ENCODE results near the gene NATD1. TPM values are rescaled to one million over a fixed set of nuclear protein-coding genes. Genes with fewer than 3 reads are reported as not detected.
A peak's percentile ranks its signal among the peaks of the same experiment; 100 is the strongest.

NATD1 gene
- total and polyA plus RNA-seq, 5 experiments from 2014 or later = 0.60 to 9.3 (median 1.2) TPM

DNA sequence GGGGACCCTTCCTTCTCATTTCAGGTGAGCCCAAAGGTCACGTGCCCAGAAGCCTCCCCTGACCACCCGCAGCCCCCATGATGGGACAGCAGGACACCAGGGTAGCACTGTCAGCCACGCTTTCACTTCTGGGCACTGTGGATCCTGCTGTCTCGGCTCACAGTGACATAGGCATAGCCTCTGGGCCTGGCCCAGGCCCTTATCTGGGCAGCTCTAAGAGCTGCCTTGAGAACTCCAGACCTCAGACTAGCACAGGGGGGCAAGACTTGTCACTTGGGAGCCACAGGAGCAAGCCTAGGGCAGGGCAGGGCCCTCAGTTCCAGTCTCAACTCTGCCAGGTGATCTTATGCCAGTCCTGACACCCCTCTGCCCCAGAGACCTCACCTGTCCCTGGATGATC, 4.7 kb downstream of the NATD1 start:
- DNase-seq (no peak), ATAC-seq (no peak)
- POLR2A ChIA-PET = interaction anchor here (1.3 kb wide), 1 partner anchor 9 kb away, joined by 4 read pairs; no protein-coding TSS in a partner anchor
- no peaks in the 10 kb centered on the region for H3K36me3 Mint-ChIP-seq
- peak overlapping the region in 3 of 10 donors; percentile 23 to 73 (median 37) for H3K27ac Mint-ChIP-seq
- no peaks in the 10 kb centered on the region for H3K9me3 Mint-ChIP-seq
- H3K27me3 Mint-ChIP-seq = no peaks in the 10 kb centered on the region
- no peak overlapping the region for H3K4me3 Mint-ChIP-seq
- peaks cover 17 to 44% (median 30%) of the 10 kb centered on the region in 4 donors for H3K4me1 Mint-ChIP-seq

DNA sequence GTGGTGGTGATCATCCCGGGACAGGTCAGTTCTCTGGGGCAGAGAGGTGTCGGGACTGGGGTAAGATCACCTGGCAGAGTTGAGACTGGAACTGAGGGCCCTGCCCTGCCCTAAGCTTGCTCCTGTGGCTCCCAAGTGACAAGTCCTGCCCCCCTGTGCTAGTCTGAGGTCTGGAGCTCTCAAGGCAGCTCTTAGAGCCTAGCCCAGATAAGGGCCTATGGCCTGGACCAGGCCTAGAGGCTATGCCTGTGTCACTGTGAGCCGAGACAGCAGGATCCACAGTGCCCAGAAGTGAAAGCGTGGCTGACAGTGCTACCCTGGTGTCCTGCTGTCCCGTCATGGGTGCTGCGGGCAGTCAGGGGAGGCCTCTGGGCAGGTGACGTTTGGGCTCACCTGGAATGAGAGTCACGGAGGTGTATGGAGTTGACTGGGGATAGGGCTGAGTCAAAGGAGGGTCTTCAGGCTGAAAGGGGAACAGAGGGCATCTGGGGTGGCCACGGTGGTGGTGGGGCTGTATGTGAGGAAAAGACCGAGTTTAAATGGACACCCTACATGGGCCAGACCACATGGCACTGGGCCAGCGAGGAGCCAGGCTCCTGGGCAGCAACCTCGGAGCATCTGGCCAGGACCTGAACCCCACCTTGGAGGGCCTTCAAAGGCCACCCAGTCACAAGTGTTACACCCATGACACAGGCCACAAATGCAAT, 5.5 kb downstream of the NATD1 start:
- ATAC-seq = no peak
- Mint-ChIP-seq H3K9me3 (no peaks in the 10 kb centered on the region), H3K4me3 (no peak overlapping the region), H3K27ac (peak overlapping the region in 1 of 10 donors; percentile 77), H3K36me3 (no peaks in the 10 kb centered on the region), H3K27me3 (no peaks in the 10 kb centered on the region), H3K4me1 (peaks cover 17 to 42% (median 28%) of the 10 kb centered on the region in 4 donors)
- no peak for DNase-seq
- POLR2A ChIA-PET = no interaction called here

DNA sequence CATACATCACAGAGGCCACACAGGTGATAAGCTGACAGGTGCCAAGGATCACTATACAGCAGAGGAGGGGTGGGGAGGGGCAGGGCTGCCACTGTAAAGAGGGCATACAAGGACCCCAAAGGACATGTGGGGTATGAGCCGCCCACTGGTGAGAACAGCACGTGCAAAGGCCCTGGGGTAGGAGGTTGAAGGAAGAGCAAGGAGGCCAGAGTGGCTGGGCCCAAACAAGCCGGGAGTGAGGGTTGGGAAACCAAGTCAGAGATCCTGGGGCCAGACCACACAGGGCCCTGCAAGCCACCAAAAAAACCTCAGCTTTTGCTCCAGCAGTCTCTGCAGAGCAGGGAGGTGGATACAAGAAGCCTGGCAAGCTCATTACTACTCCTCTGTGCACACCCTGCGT, 6.5 kb downstream of the NATD1 start:
- Mint-ChIP-seq H3K4me1 (peaks cover 10 to 34% (median 22%) of the 10 kb centered on the region in 4 donors), H3K36me3 (no peaks in the 10 kb centered on the region), H3K27me3 (no peaks in the 10 kb centered on the region), H3K27ac (peak overlapping the region in 3 of 10 donors; percentile 25 to 56 (median 31)), H3K4me3 (no peak overlapping the region), H3K9me3 (no peaks in the 10 kb centered on the region)
- ATAC-seq = no peak
- POLR2A ChIA-PET = interaction anchor here (1.3 kb wide), 1 partner anchor 203 kb away, joined by 5 read pairs; no protein-coding TSS in a partner anchor
- no peak for DNase-seq

DNA sequence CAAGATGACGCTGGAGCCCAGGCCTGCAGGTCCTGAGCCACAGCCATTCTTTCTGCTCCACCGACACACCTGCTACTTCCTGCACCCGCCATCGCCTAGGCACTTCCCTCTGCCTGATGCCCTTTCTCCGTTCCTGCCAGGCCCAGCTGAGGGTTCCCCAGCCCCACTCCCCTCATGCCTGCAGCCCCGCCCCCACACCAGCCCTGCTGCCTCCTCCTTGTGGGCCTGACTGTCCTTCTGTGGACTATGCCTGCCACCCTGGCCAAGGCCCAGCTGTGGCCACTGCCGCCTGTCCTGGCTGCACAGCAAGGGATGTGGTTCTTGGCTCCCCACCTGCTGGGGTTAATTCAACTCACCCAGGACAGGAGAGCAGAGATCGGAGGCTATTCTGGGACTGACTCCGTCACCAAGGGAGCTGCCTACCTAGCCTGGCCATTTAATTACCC, 7.5 kb downstream of the NATD1 start:
- Mint-ChIP-seq H3K9me3 (no peaks in the 10 kb centered on the region), H3K27ac (peak overlapping the region in 5 of 10 donors; percentile 14 to 69 (median 47)), H3K4me3 (no peak overlapping the region), H3K27me3 (no peaks in the 10 kb centered on the region), H3K36me3 (no peaks in the 10 kb centered on the region), H3K4me1 (peaks cover 8 to 26% (median 17%) of the 10 kb centered on the region in 4 donors)
- no peak for DNase-seq
- POLR2A ChIA-PET = interaction anchor here (1.3 kb wide), 1 partner anchor 202 kb away, joined by 5 read pairs; no protein-coding TSS in a partner anchor
- no peak for ATAC-seq

DNA sequence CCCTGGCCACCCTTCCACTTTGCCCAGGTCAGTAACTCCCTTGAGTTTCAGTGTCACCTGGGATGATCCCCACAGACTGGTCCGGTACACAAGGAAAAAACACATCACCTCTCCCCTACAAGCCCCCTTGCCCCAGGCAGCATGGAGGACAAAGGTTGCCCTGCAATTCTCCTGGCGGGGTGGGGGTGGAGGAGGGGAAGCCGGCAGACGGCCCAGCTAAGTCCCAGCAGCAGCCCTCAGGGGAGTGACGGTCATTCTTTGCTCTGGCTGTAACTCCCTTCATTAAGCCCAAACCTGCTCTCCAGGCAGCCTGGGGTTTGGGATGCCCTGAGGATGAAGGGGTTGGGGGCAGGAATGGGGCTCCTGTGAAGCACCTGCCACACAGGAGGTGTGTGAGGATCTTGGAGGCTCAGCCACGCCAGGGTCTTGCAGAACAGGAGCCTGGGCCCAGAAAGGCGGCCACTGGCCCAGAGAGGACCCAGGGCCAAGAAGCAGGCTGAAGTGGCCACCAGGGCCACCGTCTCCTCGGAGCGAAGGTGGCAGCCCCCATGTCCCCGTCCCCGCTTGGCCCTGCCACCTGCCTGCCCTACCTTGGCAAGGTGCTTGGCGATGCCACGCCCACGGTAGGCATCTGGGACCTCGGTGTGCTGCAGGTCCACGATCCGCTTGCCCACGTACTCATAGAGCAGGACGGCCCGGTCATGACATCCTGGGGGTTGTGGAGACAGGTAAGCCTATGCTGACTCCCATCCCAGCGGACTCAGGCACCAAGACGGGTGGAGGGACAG, 9.5 kb downstream of the NATD1 start:
- DNase-seq (no peak), ATAC-seq (no peak)
- no peaks in the 10 kb centered on the region for H3K9me3 Mint-ChIP-seq
- H3K27ac Mint-ChIP-seq = no peak overlapping the region
- no peaks in the 10 kb centered on the region for H3K36me3 Mint-ChIP-seq
- no peak overlapping the region for H3K4me3 Mint-ChIP-seq
- H3K4me1 Mint-ChIP-seq = peaks cover 0 to 12% (median 8%) of the 10 kb centered on the region in 4 donors
- POLR2A ChIA-PET = no interaction called here
- H3K27me3 Mint-ChIP-seq = no peaks in the 10 kb centered on the region

DNA sequence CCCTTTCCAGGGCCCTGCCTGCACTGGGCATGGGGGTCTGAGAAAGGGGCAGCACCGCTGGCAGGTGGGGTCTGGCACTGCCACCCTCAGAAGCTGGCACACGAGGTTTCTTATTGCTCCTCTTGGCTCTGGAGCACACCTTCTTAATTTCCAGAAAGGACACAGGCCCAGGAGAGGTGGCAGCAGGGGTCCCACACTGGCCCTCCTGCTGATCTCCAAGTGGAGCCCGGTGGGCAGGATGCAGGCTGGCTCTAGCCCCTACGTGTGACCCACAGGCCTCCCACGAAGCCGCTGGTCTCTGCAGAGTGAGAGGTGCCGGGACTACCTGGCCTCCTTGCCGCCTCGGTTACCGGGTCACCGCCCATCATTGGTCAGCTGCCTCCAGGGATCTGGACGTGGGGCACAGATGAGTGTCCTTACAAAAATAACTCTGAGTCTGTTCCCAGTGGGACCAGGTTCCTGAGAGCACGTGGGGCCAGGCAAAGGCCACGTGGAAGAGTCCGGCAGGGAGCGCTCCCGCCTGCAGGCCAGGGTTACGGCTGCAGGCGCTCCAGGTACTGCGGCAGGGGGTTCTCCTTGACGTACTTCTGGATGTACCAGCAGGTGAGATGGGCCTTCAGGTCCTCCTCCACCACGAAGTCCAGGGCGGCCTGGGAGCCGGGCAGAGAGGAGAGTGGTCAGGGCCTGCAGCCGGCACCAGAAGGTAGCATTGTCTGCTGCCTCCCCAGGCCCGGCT, 10.3 kb downstream of the NATD1 start:
- no peaks in the 10 kb centered on the region for H3K9me3 Mint-ChIP-seq

DNA sequence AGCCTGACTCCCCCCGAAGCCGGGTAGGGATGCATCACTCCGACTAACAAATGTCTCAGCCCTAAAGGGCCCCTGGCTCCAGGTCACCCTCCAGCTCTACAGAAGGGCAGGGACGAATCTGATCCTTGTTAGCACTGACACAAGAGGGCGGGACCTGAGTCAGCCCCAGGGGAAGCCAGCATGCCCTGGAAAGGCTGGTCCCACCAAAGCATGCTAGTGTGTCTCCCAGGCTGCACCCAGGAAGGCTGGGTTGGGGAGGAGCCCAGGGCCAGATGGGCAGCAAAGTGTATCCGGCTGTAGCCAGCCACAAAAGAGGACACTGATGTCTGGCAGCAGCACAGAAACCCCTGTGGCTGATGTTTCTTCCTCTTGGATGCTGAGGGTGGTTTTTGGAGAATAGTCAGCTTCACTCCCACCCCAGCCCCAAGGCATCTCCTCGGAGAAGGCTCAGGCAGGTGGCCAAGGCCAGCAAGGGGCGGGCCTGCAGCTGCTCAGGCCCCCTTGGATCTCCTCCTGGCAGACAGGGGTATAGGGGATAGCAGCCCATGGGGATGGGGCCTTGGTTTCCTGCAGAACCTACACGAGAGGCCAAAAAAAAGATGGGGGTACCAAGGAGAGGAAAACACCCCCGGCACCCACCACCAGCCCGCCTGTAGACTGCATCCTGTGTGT, 11.0 kb downstream of the NATD1 start:
- peaks cover 0 to 9% (median 8%) of the 10 kb centered on the region in 4 donors for H3K4me1 Mint-ChIP-seq
- no peak overlapping the region for H3K27ac Mint-ChIP-seq
- peak in 1 of 10 donors; percentile 45 for DNase-seq
- H3K36me3 Mint-ChIP-seq = no peaks in the 10 kb centered on the region
- no peak for ATAC-seq
- no peak overlapping the region for H3K4me3 Mint-ChIP-seq
- POLR2A ChIA-PET = interaction anchor here (1.0 kb wide), 1 partner anchor 38 kb away, joined by 3 read pairs; no protein-coding TSS in a partner anchor
- no peaks in the 10 kb centered on the region for H3K9me3 Mint-ChIP-seq
- no peaks in the 10 kb centered on the region for H3K27me3 Mint-ChIP-seq

More for the DNA sequence above, 10.3 kb downstream of the NATD1 start:
- Mint-ChIP-seq H3K27me3 (no peaks in the 10 kb centered on the region), H3K36me3 (no peaks in the 10 kb centered on the region), H3K27ac (no peak overlapping the region), H3K4me1 (peaks cover 0 to 11% (median 7%) of the 10 kb centered on the region in 4 donors), H3K4me3 (no peak overlapping the region)
- ATAC-seq (no peak), DNase-seq (peak in 1 of 10 donors; percentile 23)
- POLR2A ChIA-PET = no interaction called here

DNA sequence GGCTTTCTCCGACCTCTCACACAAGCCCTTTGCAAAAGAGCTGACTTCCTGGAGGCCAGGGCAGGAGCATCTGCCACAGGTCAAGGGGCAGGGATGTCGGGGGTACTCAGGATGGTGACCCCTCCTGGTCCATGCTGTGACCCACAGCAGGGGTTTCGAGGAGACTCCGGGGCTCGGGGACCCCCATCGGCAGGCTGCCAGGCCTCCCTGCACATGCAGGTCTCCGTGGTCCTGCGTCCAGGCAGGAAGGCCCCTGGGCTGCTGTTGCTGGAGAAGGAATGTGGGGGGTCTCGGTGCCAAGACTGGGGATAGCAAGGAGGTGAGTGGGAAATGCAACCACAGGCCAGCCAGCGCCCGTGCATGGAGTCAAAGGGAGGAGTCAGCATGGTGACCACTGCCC, 11.6 kb downstream of the NATD1 start:
- no peak overlapping the region for H3K27ac Mint-ChIP-seq
- peak in 1 of 10 donors; percentile 50 for DNase-seq
- H3K9me3 Mint-ChIP-seq = no peaks in the 10 kb centered on the region
- POLR2A ChIA-PET = interaction anchor here (0.9 to 1.0 kb wide), 2 partner anchors 29 to 38 kb away, joined by 3 read pairs; no protein-coding TSS in a partner anchor
- H3K36me3 Mint-ChIP-seq = no peaks in the 10 kb centered on the region
- peaks cover 0 to 9% (median 8%) of the 10 kb centered on the region in 4 donors for H3K4me1 Mint-ChIP-seq
- ATAC-seq = no peak
- no peak overlapping the region for H3K4me3 Mint-ChIP-seq
- no peaks in the 10 kb centered on the region for H3K27me3 Mint-ChIP-seq

DNA sequence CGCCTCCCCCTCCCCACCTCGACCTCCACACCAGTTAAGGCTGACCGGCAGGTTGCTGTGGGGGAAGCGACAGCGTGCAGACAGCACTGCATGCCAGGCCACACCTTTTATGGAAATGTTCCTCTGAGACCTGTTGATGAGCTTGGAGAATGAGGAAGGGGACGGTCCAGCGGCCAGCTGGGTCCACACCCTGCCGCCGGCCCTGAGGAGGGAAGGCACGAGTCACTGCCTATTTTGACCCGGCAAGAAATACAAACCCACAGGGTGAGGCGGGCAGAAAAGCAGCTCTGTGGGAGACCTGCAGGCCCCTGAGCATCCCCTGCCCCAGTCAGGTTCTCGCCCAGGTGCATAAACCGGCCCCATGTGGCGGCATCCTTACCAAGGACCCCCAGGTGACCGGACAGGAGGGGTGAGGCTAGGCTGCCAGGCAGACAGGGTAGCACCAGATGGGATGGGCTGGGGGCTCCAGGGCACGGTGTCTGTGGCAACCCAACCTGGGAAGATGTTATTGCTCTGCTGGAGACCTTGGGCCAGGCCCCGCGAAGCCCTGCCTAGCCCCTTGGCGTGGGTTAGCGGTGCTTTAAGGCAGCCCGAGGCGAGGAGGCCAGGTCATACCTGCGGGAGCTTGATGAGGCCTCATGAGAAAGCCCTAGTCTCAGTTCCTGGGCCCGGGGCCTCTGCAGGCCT, 12.7 kb downstream of the NATD1 start:
- peak in 1 of 10 donors; percentile 59 for DNase-seq
- H3K36me3 Mint-ChIP-seq = no peaks in the 10 kb centered on the region
- H3K4me3 Mint-ChIP-seq = no peak overlapping the region
- H3K4me1 Mint-ChIP-seq = peaks cover 0 to 12% (median 4%) of the 10 kb centered on the region in 4 donors
- no peaks in the 10 kb centered on the region for H3K27me3 Mint-ChIP-seq
- no peak overlapping the region for H3K27ac Mint-ChIP-seq
- POLR2A ChIA-PET = interaction anchor here (0.9 to 1.5 kb wide), 2 partner anchors 27 to 28 kb away, joined by 3 read pairs; no protein-coding TSS in a partner anchor
- ATAC-seq = no peak
- H3K9me3 Mint-ChIP-seq = no peaks in the 10 kb centered on the region

DNA sequence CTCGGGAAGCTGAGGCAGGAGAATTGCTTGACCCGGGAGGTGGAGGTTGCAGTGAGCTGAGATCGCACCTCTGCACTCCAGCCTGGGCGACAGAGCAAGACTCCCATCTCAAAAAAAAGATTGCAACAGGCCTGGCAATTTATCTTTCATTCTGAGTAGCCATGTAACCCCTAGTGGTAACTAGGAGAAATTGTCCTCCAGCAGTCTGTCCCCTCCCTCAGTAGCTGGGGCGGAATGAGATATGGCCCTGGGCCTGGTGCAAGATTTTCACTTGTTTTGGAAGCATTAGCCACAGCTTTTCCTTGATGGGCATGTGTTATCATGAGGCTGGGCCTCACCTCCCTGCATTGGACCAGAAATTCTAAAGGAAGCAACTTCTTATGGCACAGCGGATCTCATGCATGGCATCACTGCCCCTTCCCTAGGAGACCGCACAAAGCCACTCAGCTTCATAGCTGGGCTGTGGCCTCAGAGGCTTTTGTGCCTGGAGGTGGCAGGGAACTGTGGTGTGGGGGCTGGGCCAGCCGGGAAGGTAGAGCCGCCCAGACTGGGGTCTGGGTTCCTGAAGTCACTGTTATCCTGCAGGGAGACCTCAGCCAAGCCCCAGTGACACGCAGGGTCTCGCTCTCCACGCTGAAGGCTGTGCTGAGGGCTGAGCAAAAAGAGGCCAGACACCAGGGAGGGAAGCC, 13.4 kb downstream of the NATD1 start:
- H3K27me3 Mint-ChIP-seq = no peaks in the 10 kb centered on the region
- peak overlapping the region in 1 of 10 donors; percentile 5 for H3K27ac Mint-ChIP-seq
- H3K4me1 Mint-ChIP-seq = peaks cover 0 to 15% (median 1%) of the 10 kb centered on the region in 4 donors
- H3K9me3 Mint-ChIP-seq = no peaks in the 10 kb centered on the region
- DNase-seq (peak in 1 of 10 donors; percentile 45), ATAC-seq (no peak)
- H3K4me3 Mint-ChIP-seq = no peak overlapping the region
- POLR2A ChIA-PET = interaction anchor here (1.1 to 1.5 kb wide), 2 partner anchors 9 to 28 kb away, joined by 3 to 4 read pairs; no protein-coding TSS in a partner anchor
- no peaks in the 10 kb centered on the region for H3K36me3 Mint-ChIP-seq

DNA sequence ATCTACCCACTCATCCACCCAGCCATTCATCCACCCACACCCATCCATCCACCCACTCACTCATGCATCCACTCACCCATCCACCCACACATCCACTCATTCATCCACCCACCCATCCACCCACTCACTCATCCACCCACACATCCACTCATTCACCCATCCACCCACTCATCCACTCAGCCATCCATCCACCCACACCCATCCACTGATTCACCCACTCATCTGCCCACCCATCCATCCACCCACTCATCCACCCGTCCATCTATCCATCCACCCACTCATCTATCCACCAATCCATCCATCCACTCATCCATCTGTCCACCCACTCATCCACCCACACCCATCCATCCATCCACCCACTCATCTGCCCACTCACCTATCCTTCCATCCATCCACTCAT, 17.3 kb downstream of the NATD1 start:
- H3K4me3 Mint-ChIP-seq = no peak overlapping the region
- POLR2A ChIA-PET = no interaction called here
- ATAC-seq = no peak
- no peak overlapping the region for H3K27ac Mint-ChIP-seq
- peaks cover 0 to 14% (median 4%) of the 10 kb centered on the region in 9 donors for H3K9me3 Mint-ChIP-seq
- peaks cover 0 to 15% (median 0%) of the 10 kb centered on the region in 4 donors for H3K4me1 Mint-ChIP-seq
- peaks cover 0 to 9% (median 0%) of the 10 kb centered on the region in 3 donors for H3K36me3 Mint-ChIP-seq
- H3K27me3 Mint-ChIP-seq = no peaks in the 10 kb centered on the region
- no peak for DNase-seq
